ENCODE results near the gene FAM124B.

DNA sequence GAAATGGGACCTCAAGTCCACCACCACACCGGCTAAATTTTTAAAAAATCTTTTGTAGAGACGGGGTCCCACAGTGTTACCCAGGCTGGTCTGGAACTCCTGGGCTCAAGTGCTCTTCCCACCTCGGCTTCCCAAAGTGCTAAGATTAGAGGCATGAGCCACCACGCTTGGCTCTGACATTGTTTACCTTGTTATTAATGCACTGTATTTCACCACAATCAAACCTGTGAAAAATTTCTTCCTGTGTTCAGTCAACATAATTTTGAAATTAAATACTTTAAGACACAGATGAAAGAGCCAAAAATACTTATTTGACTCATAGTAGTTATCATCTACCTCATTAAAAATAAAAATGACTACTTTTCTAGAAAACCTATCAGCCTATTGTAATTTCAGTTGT, 16.0 kb upstream of the FAM124B start:
- TF ChIP-seq, protein P1, sequence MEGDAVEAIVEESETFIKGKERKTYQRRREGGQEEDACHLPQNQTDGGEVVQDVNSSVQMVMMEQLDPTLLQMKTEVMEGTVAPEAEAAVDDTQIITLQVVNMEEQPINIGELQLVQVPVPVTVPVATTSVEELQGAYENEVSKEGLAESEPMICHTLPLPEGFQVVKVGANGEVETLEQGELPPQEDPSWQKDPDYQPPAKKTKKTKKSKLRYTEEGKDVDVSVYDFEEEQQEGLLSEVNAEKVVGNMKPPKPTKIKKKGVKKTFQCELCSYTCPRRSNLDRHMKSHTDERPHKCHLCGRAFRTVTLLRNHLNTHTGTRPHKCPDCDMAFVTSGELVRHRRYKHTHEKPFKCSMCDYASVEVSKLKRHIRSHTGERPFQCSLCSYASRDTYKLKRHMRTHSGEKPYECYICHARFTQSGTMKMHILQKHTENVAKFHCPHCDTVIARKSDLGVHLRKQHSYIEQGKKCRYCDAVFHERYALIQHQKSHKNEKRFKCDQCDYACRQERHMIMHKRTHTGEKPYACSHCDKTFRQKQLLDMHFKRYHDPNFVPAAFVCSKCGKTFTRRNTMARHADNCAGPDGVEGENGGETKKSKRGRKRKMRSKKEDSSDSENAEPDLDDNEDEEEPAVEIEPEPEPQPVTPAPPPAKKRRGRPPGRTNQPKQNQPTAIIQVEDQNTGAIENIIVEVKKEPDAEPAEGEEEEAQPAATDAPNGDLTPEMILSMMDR (IDR thresholded peaks at IDR 0.05): no peak
- TF ChIP-seq POLR2A (IDR thresholded peaks at IDR 0.05): no peak

All from Peyer's patch (tissue), 4 donors.